Activated CD4-positive, CD25-positive, alpha-beta regulatory T cell treated with anti-CD3 and anti-CD28 coated beads, Interleukin-2, amount 50 U/mL, for 16 hours (primary cell): ENCODE data around the gene RFX8.
"Not testable (repeated sequence)": the region's sequence is repeated elsewhere in the genome, so short reads cannot be mapped to it uniquely, and the experiment has no call there.

Experiments
- DNase-seq: peaks from one replicate; pipeline ENCODE4 v3.0.0-alpha.2; 2020; ENCODE audit warnings: low read depth, low spot score

Gene RFX8

DNA sequence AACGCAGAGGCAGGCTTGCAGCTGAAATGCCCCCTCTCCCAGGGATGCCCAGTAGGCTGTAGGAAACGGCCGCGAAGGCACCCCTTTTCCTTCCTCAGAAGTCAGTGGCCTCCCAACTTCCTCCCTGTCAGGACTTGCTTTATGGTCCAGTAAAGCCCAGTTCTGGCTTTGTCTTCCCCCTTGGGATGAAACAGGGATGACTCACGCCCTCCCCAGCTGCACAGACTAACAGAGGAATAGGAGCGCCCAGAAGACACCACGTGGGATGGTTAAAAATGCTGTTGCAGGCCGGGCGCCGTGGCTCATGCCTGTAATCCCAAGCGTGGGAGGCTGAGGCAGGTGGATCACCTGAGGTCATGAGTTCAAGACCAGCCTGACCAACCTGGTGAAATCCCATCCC is 94.5 kb downstream of the RFX8 start:
- DNase-seq: no peak

DNA sequence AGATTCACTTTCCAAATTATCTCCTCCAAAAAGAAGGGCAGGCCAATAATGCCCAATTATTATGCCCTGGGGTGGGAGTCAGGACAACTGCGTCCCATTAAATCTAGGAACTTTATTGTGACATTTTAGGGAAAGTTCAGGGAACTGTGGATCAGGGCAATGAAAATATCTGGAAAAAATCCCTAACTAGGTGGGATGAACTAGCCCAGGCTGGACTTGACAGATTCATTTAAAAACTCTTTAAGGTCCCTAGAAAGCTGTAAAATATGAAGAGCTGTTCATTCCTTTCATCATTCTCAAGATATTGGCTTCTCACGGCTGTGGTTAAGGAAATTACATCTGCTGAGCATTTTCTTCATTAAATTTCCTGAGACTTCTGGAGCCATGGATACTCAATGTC is 95.8 kb downstream of the RFX8 start:
- no peak for DNase-seq

DNA sequence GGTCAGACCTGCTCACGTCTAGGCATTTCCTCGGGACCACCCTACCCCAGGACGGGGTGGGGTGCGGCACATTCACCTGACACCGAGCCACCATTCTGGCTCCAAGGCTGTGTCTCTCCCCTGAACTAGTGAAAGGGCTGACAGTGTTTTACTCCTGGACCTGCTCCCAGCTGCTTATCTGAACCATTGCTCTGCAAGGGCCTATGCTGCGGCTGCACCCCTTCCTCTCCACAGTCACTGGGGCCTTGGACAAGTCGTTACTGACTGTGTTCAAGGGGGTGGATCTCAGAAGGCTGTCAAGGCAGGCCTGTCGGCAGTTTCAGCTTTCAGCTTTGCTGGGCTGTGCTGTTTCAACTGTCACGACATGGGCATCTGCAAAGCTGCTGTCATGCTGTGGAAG is 99.3 kb downstream of the RFX8 start:
- no peak for DNase-seq

DNA sequence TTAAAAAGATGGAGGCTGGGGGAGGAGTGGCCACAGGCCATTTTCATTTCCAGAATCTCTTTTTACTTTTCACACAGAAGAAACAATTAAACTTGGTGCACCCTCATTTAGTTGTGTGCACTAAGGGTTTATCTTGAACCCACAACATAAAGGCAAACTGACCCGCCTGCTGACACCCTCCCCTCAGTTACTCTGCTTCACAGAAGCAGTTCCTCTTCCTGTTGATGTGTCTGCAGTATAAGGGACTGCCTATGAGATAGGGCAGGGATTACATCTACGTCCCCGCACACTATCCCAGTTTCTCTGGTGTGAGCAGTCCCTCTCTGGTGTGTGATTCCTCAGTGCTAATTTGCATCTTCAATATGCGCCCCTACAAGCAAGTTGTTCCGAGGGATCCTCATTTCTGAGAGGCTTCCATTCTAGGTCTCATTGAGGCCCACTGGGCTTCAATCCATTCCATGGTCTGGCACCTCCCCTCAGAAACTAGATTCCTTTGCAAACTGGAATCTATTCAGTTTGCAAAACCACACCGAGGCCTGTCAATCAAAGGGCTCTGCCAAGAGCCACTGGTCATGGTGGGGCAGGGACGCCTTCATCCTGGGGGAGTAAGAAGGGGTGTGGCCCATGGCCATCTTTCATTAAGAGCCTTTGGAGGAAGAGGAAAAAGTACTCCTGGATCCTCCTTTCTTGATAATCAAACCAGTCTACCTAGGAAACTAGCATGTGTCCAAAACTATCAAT is 99.9 kb downstream of the RFX8 start:
- DNase-seq: no peak

DNA sequence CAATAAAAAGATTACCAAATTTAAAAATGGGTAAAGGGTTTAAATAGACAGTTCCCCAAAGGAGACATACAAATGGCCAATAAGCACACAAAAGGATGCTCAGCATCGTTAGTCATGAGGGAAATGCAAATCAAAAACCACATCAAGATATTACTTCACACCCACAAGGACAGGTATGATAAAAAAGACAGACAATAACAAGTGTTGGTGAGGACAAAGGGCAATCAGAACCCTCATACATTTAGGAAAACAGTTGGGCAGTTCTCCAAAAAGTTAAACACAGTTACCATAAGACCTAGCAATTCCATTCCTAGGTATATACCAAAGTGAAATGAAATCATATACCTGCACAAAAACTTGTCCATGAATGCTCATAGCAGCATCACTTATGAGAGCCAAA is 102.1 kb downstream of the RFX8 start:
- no peak for DNase-seq

DNA sequence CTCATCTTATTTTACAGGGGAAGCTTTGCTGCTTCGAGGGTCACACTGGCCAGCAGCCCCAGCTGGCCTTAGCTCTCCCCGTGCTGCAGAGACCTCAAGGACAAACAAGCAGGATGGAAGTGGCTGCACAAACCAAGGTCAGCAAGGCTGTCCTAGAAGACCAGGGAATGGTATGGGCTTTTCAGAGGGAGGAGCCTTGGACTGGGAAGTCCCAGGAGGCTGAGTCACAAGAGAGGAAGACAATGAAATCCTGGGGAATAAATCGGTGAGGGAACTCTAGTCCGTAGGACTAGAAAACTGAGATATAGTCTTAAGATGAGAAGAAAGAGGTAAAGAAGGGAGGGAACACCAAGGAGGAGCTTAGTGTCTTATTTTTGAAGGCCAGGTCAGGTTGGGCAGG is 103.3 kb downstream of the RFX8 start:
- DNase-seq: no peak

DNA sequence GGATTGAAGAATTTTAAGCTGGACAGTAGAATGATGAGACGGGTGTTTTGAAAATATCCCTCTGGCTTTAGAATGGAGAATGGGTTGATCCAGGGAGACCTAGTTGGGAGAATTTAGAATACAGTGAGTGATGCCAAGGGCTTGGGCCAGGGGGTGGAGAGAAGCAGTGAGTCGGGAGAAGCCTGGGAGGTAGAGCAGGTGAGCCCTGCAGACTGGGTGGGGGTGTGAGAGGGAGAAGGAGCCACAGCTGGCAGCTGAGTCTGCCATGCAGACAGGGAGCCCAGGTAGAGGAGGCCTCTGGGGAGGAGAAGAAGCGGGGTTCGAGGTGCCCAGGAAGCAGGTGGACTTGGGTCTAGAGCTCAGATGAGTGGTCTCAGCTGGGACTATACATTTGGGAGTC is 105.8 kb downstream of the RFX8 start:
- DNase-seq: no peak

DNA sequence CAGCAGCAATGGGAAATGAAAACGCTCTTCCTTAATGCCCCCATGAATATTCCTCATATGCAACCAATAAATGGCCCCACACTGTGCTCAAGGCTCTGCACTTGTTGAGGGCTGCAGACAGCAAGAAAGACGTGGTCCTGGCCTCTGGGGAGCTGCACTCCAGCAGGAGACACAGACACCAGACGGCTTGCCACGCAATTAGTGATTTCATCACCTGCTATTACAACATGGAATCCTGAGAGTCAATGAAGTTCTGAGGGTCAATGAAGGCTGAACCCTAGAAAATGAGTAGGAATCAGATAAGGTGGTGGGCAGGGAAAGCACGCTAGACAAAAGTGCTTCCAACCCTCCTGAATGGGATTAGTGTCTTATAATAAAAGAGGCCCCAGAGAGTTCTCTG is 106.5 kb downstream of the RFX8 start:
- DNase-seq: no peak

DNA sequence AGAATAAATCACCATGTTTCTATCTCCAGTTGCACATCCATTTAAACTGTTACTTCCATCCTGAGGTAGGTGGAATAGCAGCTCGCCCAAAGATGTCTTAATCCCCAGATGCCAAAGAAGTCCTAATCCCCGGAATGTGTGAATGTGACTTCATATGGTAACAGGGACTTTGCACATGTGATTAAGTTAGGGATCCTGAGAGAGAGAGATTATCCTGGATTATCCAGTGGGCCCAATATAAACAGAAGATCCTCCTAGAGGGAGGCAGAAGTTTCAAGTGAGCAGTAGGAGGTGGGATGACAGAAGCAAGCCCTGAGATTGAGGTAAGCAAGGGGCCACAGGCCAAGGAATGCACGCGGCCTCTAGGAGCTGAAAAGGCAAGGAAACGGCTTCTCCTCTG is 107.4 kb downstream of the RFX8 start:
- no peak for DNase-seq

DNA sequence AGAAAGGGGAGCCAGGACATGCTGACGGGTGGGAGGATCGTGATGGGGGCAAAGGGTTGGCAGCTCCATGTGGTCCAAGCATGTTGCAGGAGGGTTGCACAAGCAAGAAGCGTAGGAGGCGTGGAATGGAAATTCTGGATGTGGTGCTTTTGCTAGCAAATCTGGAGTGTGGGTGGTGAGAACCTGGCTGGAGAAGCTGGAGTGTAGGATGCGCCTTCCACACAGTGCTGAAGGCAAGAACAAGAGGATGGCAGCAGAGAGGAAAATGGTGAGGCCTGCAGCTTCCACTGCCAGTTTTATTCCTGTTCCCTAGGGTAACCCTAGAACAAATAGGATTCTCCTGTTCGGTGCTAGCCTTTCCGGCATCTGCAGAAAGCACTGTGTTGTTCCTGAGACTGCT is 110.0 kb downstream of the RFX8 start:
- no peak for DNase-seq

DNA sequence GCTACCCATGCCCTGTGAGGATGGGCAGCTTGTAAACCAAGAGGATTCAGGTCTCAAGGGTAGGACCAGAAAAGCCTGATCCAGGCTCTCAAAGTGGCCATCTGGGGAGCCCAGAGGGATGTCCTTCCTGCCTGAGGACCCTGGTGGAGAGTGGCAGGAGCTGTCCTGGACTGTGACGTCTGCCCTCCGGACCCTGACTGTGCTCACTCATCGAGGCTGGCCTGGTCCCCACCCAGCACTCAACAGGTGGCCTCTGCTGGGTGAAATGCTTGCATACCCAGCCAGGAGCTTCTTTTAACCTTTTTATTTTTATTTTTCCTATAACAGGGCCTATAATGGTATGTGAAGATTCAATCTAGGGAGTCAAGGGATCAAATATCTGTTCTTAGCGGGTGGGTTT is 112.1 kb downstream of the RFX8 start:
- no peak for DNase-seq

DNA sequence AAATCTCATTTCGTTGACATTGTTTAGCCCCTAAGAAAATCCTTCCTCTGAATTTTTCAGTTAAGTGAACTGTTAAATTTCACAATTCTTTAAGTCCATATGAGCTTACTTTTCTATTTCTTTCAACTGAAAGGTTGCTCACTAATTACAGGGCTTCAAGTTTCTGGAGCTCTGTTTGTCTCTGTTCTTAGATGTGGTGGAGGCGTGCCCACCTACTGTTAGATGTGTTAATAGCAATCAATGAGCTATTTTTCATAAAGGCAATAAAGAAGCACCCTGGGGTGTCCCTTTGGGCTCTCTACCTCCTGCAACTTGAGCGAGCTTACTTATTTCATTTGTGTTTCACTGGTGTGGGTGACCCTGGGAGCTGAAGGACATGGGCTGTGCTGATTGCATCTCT is 112.6 kb downstream of the RFX8 start:
- no peak for DNase-seq

DNA sequence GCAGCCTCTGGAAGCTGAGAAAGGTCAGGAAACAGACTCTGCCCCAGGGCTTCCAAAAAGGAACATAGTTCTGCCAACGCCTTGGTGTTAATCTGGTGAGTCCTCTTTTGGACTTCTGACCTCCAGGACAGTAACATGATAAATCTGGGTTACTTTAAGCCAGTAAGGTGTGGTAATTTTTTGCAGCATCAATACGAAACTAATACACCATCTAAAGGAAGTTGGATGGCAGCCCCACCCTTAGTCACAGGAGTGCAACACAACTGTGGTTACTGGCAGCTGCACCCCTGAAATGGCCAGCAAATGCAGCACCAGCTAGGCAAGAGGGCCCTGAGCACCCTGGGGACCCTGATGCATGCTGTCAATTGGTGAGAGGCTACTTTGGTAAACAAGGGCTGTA is 113.4 kb downstream of the RFX8 start:
- no peak for DNase-seq

DNA sequence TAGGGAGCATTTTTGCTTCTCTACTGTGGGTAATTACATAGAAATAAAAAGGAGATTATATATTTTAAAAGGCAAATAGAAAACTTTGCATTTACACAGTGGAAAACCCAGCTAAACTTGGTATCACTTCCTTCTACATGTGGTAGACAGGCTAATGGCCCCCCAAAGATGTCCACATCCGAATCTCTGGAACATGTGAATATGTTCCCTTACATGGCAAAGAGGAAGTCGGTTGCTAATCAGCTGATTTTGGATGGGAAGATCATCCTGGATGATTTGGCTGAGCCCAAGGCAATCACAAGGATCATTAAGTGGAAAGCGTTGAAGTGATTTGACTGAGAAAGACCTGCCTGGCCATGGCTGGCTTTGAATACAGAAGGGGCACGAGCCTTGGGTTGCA is 113.8 kb downstream of the RFX8 start:
- no peak for DNase-seq

DNA sequence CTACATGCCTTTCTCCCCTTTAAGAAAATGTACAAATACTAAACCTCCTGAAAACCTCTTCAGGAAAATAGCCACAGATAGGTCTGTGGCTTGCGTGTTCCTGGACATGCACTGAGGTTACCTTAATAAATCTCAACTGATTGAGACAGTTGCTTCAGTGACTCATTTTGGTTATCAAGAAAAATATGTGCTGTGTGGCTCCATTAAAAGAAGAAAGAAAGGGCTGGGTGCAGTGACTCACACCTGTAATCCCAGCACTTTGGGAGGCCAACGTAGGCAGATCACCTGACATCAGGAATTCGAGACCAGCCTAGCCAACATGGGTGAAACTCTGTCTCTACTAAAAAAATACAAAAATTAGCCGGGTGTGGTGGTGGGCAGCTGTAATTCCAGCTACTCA is 114.7 kb downstream of the RFX8 start:
- DNase-seq: no peak

DNA sequence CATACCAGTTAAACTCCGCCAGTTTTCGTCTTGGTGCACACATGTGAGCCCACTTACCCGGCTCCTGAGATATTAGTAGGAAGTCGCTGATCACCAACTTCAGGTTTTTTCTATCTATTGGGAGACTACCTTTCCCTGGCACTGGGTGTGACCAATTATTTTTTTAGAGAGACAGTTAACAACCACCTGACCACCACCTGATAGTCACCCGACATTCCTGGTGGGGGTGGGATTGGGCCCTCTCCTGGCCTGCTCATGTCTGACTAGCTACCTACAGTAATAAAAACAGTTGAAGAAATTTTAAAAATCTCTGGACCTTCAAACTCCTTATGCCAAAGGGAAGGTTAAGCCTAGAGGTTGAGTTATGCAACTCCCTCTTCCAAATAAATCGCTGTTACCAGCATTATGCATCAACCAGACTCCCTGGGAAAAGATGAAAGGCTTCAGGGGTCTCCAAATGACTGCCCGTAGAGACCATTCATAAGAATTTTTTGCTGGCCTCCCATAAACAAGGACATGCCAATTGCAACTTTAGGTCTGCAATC is 115.4 kb downstream of the RFX8 start:
- no peak for DNase-seq

DNA sequence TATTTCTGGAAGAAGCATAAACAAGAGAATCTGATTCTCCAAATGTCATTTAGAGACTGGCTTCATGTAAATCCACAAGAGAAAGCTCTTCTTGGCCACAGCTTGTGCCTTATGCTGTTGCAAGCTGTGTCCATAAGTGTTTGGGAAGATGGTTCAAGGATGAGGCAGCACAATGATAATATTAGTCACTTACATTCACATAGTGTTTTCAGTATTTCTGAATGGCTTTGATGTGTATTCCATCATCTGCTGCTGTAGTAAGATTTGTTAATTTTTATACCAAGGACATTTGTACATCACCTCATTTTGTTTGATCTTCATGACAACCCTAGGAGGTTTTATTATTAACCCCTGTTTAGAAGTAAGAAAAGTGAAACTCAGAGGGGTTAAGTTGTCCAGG is 117.5 kb downstream of the RFX8 start:
- DNase-seq: no peak

DNA sequence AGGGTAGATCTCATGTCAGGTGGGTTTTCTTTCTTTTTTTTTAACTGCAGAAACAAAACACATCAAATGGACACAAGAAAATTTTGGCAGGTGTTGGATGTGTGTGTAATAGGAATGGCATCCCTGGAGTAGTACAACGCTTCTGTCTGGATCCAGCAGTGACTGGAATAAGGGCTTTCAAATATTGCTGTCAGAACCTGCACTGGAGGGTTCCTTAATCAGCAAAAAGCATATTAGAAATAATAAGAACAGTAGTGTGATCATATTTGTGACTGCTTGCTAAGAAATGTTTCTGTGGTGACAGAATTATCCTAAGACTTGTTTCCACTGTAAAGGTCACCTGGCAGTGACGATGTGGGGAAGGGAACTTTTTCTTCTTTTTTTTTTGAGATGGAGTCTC is 118.4 kb downstream of the RFX8 start:
- no peak for DNase-seq

DNA sequence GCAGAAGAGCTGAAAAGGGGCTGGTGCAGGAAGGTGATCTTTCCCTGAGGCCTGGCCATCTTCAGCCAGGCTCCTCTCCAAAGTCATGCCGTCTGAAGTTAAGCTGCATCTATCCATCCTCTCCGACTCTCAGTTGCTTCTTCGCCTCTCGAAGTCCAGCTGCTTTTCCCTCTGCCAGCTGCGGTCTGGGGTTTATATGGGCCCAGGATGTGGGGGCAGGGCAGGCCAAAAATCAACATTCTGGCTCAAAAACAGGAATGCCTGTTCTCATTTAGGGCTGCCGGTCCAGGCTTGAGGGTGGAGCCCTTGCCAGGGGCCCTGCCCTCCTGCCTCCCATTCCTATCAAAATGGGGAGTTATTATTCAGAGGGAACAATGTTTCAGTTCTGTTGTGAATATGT is 118.9 kb downstream of the RFX8 start:
- DNase-seq: no peak

DNA sequence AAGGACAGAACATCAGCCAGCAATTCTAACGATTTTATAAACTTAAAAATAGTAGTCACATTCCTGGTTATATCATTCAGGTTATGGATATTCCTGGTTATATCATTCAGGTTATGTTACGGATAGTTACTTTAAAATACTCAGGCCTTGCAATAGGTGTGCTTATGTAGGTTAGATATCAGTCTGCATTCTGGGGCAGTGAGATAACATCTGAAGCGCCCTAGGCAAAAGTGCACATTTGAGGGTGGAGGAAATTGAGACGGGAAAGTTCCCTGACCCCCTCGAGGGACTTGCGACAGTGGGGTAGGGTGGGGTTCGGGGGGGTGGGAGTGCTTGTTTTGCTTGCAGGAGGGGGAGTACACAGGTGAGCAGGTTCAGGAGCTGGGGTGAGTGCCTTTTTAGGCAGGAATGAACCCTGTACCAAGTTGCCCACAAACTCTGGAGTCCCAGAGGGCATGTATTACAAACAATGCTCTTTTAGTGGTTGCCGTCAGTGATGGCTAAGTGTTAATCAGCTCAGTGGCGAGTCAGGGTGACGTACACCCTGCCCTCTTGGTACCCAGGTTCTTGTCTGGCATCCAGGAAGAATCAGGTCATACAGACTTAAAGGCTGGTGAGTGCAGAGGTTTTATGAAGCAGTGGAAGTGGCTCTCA is 119.4 kb downstream of the RFX8 start:
- no peak for DNase-seq

DNA sequence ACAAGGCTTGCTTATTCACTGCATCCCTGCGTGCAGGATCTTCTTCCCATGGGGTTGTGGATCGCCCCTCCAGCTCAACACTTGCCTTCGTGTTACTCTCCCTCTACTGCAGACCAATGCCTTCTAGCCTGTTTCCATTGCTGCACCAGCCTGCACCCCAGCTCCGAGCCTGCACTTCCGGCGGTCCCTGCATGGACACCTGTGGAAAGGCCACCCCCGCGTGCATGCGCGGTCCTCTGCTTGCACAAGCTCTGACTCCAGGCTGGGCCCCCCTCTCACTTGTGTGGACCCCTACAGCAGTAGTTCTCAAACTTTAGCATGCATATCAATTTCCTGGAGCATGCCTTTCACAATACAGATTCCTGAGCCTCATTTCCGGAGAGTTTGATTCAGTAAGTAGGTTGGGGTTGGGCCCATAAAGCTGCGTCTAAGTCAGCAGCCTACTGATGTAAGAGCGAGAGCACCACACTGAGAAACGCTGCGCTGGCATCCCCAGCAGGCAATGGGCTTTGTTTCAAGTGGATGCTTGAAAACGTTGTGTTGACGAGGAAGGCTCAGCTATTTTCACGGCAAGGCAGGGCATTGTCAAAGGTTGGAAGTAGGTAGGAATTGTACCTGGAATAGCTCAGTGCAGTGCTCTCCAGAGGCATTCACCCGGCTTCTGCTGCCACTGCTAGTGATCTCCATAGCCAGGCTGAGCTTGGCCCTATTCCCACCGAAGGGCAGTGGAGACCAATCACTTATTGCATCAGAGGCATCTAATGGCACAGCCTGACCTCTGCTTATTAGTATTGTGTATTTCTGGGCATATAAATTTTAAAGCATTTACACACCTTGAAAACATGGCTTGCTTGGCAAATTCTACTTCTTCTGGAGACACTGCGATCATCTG is 120.2 kb downstream of the RFX8 start:
- no peak for DNase-seq

DNA sequence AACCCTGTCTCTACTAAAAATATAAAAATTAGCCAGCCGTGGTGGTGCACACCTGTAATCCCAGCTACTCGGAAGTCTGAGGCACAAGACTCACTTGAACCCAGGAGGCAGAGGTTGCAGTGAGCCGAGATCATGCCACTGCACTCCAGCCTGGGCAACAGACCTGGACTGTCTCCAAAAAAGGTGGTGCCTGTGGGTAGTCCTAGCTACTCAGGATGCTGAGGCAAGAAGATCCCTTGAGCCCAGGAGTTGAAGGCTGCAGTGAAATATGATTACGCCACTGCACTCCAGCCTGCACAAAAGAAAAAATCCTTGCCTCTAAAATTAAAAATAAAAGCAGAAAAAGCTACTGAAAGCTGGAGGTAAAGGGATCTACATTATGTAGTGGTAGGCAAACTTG is 122.3 kb downstream of the RFX8 start:
- not testable (repeated sequence) for DNase-seq
